GM18909 (cell line): ENCODE results near the gene LHX3.

Source experiments
- ATAC-seq: cut with Tn5 transposase; IDR thresholded peaks from one replicate; pipeline ENCODE4 v1.9.1; 2021; ENCODE audit warnings: mild to moderate bottlenecking; ENCODE audit not compliant: unreplicated experiment, poor library complexity

Gene LHX3

DNA sequence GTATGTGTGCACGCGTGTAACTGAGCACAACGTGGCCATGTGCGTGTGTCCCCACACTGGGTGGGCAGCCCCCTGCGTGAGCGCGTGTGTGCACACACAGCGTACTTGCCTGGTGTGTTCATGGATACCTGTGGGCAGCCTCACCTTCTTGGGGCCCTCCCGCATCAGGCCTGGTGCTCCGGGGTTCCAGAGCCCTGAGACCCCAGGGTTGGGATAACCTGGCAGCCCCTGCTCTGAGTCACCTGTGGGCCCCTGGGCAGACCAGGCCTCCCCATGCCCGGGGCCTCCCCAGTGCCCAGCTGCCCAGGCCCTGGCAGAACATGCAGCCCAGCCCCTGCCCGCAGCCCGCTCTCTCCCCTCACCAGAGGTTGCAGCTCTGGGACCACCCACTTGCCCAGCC lies 25.2 kb downstream of the LHX3 start:
- no peak for ATAC-seq

DNA sequence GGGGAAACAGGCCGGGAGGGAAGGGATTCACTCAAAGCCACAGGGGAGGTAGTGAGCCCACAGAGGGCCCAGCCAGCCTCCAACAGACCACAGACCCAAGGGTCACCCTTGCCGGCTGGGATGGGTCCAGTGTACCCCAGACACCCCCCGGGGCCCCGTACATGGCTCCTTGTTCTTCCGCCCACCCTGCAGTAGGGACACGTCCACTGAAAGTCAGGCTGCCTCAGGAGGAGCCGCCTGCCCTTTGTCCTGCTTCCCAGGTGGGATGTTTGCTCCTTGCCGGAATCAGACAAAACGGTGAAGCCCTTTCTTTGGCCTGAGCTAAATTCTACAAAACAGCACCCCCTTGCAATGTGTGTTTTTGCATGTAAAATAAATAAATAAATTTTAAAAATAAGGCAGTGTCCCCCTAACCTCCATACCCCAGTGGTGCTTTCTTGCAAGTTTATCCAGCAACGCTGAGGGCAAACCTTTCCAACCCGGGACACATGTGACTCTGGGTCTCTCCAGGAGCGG lies 25.8 kb downstream of the LHX3 start:
- no peak for ATAC-seq

DNA sequence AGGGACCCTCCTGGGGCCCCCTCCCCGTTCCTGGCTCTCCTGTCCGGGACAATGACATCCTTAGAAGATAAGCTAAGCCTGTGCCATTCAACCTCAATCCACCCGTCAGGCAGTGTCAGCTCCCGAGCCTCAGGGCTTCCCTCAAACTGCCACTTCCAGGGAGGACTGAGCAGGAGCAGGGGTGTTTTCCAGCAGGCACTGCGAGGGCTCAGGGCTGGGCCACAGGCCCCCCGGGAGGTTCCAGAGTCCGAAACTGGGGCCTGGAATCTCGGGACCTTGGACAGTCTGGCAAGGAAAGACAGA lies 26.2 kb downstream of the LHX3 start:
- ATAC-seq = no peak

DNA sequence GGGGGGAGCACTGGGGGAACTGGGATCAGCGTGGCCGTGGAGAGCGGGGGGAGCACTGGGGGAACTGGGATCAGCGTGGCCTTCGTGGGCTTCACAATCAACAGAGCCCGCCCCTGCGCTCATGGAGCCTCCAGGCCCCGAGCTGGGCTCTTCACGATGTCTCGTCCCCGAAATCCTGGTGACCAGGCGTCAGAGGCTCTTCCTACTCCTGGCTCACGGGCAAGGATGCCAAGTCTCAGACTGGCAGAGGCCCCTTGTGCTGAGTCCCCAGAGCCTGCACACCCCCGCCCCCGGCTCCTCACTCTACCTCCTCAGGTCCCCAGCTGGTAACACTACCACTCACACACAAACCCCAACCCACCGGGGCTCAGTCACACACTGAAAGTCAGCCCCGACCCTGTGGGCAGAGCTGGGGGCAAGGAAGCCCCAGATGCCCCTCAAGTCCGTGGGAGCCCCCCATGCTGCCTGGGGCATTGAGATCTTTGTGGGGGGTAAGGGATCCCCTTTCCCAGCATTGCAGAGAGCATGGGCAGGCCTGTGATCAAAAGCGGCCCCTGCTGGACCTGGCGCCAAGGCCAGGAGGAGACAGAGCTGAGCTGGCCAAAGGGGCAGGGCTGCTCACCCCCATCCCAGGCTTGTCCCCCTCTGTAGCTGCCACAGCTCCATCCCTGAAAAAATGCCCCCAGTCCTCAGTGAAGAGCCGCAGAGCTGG lies 26.7 kb downstream of the LHX3 start:
- ATAC-seq = no peak

DNA sequence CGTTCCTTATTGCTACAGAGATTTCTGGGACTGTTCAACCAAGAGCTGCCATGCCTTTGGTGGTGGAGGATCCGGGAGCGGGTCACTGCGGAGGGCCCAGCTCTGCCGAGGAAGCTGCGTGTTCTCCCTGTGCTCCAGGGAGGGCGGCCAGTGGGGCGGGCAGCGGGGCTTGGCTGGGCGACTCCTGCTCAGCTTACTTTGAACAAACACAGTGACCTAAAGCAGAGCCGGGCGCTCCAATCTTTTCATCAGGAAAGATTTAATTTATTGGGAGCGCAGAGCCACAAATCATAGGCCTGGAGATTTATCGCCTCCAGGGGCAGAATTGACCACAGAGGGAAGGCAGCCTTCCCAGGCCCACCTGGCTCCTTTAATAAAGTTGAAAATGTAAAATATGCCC lies 27.7 kb downstream of the LHX3 start:
- no peak for ATAC-seq

DNA sequence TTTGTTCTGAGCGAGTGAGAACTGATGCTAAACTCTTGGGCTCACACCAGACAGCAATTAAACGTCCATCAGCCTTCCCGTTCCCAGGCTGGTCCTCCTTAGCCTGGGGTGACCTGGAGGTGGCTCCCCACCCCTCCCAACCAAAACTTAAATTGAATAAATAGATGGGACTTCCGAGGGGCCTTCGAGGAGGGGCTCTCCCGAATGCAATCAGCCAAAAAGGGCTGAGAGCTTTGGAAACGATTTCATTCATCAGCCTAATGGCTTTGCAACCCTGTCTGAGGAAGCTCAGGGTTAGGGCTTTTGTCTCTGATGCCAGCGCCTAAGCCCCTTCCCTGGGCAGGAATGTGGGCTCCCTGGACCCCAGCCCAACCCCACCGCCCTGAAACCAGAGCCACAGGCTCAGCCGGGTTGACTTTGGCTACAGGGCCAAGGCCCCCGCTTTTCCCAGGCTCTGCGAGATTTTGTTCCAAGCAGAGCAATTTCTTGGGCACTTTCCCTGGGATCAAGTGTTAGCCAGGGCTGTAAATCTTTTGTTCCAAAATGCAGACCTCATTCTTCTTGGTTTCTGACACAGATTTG lies 29.2 kb downstream of the LHX3 start:
- no peak for ATAC-seq

DNA sequence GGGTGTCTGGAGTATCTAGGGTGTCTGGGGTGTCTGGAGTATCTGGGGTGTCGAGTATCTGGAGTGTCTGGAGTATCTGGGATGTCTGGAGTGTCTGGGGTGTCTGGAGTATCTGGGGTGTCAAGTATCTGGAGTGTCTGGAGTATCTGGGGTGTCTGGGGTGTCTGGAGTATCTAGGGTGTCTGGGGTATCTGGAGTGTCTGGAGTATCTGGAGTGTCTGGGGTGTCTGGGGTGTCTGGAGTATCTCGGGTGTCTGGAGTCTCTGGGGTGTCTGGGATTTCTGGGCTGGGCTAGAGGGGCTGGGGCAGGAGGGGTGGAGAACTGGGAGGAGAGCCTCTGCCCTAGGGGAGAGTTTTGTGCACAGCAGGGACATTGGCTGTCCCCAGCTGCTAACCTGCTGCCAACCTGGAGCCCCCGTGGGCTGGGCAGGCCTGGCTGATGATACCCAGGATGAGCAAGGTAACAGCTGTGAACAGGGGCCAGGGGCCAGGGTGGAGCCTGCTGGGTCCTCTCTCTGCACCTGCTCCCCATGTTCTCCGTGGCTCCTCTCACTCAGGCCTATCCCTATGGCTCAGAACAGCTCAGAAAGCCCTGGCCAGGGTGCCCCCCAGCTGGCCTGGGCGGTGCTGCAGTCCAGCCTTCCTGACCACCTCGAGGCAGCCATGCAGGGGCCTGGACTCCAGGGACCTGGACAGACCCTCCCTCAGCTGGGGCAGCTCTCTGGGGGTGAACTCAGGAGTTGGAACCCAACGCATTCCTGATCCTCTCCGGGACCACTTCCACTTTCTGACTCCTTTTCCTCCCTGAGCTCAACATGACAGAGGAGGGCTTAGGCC lies 29.9 kb downstream of the LHX3 start:
- no peak for ATAC-seq

DNA sequence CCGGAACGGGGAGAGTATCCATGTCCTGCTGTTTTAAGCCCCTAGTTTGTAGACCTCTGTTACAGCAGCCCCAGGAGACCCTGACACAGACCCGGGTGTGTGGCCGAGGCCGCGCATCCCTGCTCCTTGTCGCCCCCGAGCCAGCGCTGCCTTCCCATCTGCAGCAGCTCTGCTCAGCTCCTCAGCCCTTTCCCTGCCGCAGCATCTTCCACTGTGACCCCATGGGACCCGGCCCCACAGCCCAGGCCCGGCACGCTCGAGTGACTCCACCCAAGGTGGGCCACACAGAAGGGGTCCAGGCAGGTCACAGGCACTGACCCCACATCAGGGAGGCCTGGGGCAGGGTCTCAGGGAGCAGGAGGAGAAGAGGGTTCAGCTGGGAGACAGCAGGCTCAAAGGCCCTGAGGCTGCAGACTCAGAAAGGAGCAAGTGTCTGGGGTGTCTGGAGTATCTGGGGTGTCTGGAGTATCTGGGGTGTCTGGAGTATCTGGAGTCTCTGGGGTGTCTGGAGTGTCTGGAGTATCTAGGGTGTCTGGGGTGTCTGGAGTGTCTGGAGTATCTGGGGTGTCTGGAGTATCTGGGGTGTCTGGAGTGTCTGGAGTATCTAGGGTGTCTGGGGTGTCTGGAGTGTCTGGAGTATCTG lies 31.2 kb downstream of the LHX3 start:
- no peak for ATAC-seq

DNA sequence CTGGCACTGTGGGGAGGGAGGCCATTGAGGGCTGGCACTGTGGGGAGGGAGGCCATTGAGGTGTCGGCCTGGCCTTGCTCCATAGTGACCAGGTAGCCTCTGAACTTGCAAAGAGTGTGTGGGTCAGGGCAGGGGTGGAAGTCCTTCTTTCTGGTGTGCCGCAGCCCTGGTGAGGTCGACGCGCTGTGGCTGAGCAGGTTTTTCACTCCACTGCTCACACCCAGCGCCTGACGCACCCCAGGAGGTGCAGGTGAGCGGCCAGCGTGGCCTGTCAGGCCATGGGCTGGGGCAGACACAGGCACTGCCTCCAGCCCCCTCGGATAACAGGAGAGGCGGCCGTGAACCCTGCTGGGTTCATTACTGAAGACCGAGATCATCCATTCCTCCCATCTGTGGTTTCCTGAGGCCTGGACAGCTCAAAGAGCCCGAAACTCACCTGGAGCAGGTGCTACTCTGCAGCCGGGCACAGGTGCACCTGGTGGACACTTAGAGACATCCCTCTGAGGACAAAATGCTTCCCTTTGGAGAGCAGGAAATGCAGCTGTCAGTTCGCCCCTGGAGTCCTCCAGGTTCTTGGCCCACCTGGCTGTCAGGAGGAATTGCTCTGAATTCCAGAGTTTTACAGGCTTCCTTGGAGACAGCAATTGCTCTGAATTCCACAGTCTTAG lies 32.4 kb downstream of the LHX3 start:
- no peak for ATAC-seq

DNA sequence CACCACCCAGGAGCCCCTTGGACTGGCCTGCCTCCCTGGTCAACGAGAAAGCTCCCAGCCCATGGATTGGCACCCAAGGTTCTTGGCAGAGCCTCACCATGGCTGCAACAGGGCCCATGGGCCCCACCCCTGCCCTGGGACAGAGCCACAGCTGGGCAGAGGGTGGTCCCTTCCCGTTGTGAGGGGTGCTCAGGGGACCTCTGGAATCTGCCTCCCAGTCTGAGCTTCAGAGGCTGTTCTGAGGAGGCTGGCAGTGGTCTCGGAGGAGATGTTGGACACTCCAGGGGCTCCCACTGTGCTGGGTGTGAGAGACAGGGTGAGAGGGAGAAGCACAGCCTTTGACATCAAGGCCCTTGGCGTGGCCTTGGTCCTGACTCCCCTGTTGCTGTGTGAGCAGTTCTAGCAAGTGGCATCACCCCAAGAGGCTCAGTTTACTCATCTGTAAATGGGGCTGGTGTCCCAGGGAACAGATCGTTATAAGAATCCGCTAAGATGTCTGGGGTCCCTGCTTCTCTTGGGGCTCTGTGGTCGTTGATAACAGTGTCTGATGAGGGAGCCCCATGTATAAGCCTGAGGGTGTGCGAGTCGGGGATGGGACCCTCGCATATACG lies 33.0 kb downstream of the LHX3 start:
- no peak for ATAC-seq

DNA sequence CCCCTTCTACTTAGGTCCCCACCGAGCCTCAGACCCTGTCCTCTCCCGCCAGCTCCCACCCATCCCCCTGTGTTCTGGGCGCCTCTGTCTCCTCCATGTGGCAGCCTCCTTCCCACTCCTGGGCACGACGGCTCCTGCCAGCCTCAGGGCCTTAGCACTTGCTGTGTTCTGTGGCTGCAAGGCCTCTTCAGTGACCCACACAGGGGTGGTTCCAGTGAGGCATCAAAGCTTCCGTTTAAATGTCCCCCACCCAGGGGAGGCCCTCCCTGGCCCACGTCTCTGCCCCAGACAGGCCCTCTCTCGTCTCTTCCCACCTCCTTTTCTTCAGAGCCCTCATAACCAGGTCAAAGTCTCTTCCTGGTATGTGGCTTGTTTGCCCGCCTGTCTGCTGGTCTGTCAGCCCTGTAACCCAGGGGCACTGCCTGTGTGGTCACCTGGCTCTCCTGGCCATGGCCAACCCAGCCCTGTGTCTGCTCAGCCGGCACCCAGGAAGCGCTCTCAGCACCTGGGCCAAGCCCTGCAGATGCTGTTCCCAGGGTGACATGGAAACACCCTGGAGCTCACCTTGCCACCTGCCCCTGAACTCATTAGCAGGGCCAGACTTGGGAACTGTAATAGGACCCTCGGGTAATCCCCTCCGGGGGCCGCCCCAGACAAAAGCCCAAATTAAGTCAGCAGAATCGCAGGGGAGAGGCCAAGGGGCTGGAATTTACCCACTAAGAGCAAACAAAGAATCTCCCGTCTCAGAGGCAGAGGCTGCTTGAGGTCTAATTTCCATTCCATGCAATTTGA lies 33.7 kb downstream of the LHX3 start:
- no peak for ATAC-seq

DNA sequence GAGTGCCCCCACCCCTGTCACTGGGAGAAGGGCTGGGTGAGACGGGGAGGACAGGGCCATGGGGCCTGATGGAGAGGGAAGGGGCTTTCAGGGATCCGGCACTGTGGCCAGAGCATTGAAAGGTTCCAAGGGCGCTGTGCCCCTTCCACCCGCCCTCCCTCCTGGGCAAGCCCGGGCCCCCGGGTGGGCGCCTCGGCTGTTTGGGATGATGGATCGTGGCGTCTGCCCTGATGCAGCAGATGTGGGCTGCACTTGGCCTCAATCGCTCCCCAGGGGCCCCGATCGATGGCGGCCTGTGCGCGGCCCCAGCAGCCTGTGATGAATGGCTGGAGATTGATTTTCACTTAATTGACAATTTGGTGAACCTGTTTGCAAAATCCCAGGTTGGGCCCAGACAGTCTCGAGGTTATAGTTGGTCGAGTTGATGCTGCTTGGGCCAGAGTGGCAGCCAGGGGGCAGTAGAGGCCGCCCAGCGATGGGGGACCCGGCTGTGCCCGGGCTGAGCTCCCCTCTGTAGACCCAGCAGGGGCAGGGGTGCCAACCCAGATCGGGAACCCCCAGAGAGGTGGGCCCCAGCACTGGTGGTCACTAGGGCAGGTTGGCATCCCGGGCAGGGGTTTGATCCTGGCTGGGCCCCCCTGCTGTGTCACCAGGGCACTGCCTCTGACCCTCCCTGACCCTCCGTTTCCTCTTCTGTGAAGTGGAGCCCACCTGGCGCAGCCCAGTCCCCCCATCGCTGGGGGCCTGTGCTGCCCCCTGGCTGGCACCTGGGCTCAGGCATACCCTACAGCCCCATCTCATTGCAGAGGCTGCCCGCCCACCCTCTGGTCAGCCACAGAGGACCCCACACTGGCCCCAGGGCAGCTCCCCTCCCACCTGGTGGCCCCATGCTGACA lies 34.7 kb downstream of the LHX3 start:
- ATAC-seq = no peak

DNA sequence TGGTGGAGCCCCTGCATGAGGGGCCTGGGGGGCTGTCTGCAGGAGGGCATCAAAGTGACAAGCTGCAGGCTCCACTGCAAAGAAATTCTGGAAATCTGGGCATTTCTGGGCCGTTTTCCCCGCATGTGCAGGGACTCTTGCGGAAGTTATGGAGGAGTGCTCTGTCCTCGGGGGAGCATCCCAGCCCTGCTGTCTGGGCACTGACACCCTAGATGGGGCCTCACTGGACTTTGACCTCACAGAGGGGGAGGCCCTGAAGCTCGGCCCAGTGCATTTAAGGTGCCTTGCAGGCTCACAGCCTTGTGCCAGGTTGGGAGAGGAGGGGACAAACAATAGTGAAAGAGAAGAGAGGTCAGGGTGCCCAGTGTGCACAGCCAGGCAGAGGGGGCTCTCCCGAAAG lies 35.4 kb downstream of the LHX3 start:
- no peak for ATAC-seq

DNA sequence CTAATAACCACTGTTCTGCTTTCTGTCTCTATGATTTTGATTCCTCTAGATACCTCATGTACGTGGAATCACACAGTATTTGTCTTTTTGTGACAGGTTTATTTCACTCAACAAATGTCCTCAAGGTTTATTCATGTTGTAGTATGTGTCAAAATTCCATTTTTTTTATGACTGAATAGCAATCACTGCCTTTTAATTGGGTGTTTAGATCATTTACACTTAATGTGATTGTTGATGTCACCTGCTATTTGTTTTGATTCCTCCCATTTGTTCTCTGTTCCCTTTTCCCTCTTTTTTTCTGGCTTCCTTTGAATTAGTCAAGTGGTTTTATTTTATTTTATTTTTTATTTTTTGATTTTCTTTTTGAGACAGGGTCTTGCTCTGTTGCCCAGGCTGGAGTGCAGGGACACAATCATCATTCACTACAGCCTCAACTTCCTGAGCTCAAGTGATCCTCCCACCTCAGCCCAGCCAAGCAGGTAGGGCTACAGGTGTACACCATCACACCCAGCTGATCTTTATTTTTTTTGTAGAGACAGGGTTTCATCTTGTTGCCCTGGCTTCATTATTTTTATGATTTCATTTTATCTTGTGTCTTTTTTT lies 41.6 kb downstream of the LHX3 start:
- no peak for ATAC-seq

DNA sequence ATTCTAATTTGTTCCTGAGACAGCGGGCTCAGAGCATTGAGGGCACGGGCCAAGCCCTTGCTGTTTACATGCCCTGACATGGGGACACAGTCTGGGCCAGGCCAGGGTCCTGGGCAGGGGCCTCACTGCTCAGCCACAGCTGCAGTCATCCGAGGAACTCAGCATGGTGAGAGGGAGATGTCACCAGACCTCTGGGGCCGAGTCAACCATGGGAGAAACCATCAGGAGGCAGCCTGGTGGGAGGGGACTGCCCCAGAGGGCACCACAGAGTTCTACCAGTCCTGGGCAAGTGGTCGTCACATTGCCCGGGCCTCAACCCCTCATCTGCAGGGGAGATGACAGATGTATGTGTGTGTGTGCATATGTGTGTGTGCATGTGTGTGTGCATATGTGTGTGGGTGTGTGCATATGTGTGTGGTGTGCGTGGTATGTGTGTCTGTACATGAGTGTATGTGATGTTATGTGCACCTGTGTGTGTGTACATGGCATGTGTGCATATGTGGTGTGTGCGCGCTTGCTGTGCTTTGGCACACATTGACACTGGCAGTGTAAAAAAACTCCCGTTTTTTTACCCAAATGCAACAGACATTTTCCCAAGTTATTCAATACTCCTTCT lies 43.8 kb downstream of the LHX3 start:
- no peak for ATAC-seq

DNA sequence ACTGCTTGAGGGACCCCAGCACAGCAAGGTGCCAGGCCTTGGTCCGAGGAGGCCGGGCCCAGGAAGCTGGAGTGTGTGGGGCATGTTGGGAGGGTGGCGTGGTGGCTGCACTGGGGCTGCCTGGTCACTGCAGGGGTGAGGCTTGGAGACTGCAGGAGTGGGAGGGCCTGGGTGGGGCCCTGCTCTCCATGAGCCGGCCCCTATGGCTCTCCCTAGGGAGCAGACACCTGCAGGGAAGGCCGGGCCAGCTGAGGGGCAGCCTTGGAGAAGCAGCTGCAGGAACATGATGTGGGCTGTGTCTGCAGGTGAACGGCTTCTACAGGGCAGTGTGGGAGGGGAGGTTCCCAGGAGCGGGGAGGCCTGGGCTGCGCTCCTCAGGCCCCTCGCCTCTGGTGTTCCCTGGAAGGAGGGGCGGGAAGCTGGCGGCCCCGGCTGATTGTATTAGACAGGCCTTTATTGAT lies 44.5 kb downstream of the LHX3 start:
- ATAC-seq = no peak

DNA sequence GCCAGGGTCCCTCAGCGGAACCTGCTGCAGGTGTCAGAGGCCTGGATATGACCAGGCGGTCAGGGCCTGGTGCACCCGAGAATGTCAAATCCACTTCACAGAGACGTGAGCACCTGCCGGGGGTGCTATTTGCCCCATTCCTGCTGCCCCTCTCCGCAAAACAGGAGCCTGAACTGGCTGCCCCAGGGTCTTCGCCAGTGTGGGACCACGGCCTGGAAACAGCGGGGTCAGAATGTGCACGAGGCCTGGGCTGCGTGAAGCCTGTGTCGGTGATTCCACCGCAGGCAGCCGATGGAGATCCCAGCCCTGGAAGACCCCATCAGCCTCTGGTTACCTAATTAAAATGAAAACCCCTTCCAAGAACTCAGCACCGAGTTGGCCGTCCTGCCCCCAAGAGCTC lies 45.1 kb downstream of the LHX3 start:
- ATAC-seq = no peak
